Stimulated activated naive CD8-positive, alpha-beta T cell treated with anti-CD3 and anti-CD28 coated beads, Interleukin-15, amount 100 ng/mL, for 72 hours (primary cell): ENCODE data around the gene ARHGEF7.

Experiments
- ATAC-seq: fragments of 150-1000 bp; cut with Tn5 transposase; 2 replicates; pipeline ENCODE4 v1.10.0; 2021; ENCODE audit warnings: mild to moderate bottlenecking, moderate library complexity
- DNase-seq, 2 donors: peaks; one replicate each; pipeline ENCODE4 v3.0.0; 2021 to 2022
- H3K27ac Mint-ChIP-seq, 2 donors: one replicate each; pipeline ENCODE4 v1.8.0; 2022; ENCODE audit warnings: mild to moderate bottlenecking in 2 of 2, mixed read lengths in 2 of 2, moderate library complexity in 2 of 2
- H3K27me3 Mint-ChIP-seq: one replicate; pipeline ENCODE4 v1.8.0; 2022; ENCODE audit warnings: mixed read lengths
- H3K4me1 Mint-ChIP-seq: one replicate; pipeline ENCODE4 v1.8.0; 2022; ENCODE audit warnings: mild to moderate bottlenecking, mixed read lengths
- H3K4me3 Mint-ChIP-seq, 2 donors: one replicate each; pipeline ENCODE4 v1.8.0; 2022; ENCODE audit warnings: mild to moderate bottlenecking in 2 of 2, mixed read lengths in 2 of 2, moderate library complexity in 1 of 2
- H3K9me3 Mint-ChIP-seq, 2 donors: one replicate each; pipeline ENCODE4 v1.8.0; 2022; ENCODE audit warnings: mixed read lengths in 2 of 2

Gene ARHGEF7

DNA sequence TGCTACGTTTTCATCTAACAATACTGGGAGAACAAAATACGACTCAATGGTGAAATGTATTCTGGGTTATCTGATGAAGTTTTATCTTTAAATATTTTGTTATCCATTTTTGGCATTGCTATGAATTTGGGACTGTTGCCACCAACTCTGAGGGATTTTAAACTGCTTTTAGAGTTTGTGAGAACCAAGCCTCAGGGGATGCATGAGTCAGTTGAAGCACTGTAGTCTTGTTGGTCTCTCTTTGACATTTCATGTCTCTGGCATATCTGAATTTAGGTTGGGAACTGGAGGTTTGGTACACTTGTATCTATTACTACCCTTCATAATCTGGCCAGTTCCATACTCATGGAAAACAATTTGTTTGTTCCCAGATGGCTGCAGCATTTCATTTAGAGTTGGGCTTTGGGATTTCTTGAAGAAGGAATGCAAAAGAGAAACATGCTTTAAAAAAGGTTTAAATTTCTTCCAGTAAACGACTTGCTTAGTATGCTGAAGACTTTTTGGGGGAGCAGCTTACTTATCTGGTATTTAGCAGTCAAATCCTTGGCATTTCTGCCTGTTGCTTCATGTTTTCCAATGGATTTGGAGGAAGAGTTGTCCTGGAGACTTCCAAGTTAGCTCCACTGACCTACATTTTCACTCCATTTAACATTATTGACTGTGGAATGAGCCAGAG, 28.9 kb downstream of the ARHGEF7 start:
- no peaks in the 10 kb centered on the region for H3K4me1 Mint-ChIP-seq
- no peak overlapping the region for H3K4me3 Mint-ChIP-seq
- peaks cover 37% of the 10 kb centered on the region for H3K27me3 Mint-ChIP-seq
- H3K9me3 Mint-ChIP-seq = no peaks in the 10 kb centered on the region
- DNase-seq (no peak), ATAC-seq (no peak)
- no peak overlapping the region for H3K27ac Mint-ChIP-seq

DNA sequence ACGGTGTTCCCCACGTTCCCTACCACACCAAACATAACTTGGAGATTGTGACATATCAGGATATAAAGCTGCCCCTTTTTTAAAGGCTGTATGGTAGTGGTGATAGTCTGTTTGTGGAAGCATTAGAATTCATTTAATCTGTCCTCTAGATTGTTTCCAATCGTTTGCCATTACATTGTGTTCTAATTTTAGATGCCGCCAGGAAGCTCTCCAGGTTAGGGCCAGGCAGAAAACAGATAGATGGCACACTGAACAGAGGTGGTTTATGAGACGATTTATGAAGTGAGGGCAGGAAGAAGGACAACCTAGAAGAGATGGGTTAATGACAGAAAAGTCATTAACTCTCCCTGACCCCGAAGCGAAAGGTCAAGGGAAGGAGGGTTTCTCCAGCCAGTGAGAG, 30.0 kb downstream of the ARHGEF7 start:
- H3K4me3 Mint-ChIP-seq = no peak overlapping the region
- H3K27ac Mint-ChIP-seq = no peak overlapping the region
- peaks cover 31% of the 10 kb centered on the region for H3K27me3 Mint-ChIP-seq
- ATAC-seq (no peak), DNase-seq (no peak)
- no peaks in the 10 kb centered on the region for H3K4me1 Mint-ChIP-seq
- H3K9me3 Mint-ChIP-seq = no peaks in the 10 kb centered on the region

DNA sequence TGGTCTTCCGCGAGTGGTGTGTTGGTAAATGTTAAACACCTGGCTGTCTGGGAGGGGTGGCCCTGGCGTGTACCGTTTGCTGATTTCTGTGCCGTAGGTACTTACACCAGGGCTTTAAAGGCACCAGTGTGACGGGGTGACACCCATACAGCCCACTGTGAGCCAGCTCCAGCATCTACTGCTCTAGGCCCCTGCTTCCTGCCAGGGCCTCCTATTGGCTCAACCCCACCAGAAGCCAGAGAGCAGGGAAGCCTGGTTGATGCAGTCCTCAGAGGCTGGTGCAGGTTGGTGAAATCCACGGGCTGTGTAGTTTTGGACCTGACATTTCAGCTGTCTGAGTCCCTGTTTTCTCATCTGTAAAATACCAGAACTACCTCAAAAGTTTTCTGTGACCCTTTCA, 30.4 kb downstream of the ARHGEF7 start:
- DNase-seq = no peak
- no peak for ATAC-seq
- Mint-ChIP-seq H3K9me3 (no peaks in the 10 kb centered on the region), H3K4me1 (no peaks in the 10 kb centered on the region), H3K27ac (no peak overlapping the region), H3K27me3 (peaks cover 36% of the 10 kb centered on the region), H3K4me3 (no peak overlapping the region)

DNA sequence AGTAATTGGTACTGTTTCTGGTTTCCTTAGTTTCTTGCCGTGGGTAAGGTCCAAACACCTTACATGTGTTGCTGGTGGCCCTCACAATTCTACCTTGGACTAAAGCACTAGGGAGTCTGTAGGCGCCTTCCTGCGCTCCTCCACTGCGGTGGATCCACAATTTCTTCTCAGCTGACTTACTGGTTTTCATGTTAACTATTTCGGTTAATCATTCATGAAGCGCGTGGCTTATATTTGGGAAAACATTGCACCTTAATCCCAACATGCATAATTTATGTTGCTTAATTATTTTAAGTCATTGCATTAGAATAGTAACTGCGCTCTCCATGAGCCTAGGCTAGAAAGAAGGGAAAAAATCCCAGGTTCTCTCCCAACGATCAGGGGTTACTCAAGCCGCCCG, 37.7 kb downstream of the ARHGEF7 start:
- Mint-ChIP-seq H3K27me3 (peaks cover 24% of the 10 kb centered on the region), H3K4me1 (peaks cover 27% of the 10 kb centered on the region), H3K27ac (peak overlapping the region; percentile 96 to 98), H3K9me3 (no peaks in the 10 kb centered on the region), H3K4me3 (peak overlapping the region; percentile 90 to 96)
- DNase-seq = no peak
- ATAC-seq = no peak

DNA sequence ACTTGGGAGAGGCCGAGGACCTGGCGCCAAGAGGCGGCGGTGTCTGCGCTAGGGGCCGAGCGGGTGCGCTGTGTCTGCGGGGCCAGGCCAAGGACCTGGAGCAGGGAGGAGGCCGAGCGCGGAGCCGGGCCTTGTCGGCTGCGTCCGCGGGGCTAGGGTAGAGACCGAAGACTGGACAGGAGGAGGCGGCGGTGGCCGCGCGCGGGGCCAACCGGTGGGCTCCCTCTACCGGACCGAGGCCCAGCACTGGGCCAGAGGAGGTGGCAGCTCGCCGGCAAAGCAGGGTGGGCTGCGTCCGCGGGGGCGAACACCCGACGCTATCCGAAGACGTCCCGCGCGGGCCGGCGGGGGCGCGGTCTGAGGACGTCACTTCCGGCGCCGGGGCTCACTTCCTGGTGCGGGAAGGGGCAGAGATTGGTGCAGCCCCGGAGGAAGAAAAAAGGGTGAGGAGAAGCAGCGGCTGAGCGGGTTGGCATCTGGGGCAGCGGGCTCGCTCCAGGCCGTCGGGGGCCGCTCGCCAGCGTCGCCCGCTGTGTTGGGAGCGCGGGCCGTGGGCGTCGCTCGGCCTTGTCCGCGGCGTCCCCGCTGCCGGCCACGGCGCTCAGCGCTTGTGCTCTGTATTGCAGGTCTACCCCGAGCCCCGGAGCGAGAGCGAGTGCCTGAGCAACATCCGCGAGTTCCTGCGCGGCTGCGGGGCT, 38.3 kb downstream of the ARHGEF7 start:
- peaks cover 20% of the 10 kb centered on the region for H3K27me3 Mint-ChIP-seq
- H3K4me1 Mint-ChIP-seq = peaks cover 27% of the 10 kb centered on the region
- H3K9me3 Mint-ChIP-seq = no peaks in the 10 kb centered on the region
- ATAC-seq = peak; percentile 94
- DNase-seq = peak; percentile 93
- H3K27ac Mint-ChIP-seq = peak overlapping the region; percentile 96 to 98
- peak overlapping the region; percentile 90 to 96 for H3K4me3 Mint-ChIP-seq

DNA sequence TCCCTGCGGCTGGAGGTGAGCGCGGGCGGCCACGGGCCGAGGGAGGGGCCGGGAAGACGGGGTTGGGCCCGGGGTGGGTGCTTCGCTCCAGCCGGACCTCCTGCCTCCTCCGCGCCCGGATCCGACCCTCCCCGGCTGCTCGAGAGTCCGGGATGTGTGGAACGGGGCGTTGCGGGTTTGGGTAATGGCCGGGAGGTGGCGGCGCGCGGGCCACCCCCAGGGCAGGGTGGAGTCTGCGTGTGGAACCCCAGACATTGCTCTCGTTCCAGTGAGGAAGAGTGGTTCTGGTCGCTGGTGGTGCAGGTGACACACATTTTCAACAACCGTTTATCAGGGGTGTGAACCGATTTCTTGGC, 38.8 kb downstream of the ARHGEF7 start:
- peak; percentile 67 for ATAC-seq
- Mint-ChIP-seq H3K27me3 (peaks cover 20% of the 10 kb centered on the region), H3K4me1 (peaks cover 31% of the 10 kb centered on the region), H3K4me3 (peak overlapping the region; percentile 90 to 96), H3K27ac (peak overlapping the region; percentile 90 to 95), H3K9me3 (no peaks in the 10 kb centered on the region)
- no peak for DNase-seq

DNA sequence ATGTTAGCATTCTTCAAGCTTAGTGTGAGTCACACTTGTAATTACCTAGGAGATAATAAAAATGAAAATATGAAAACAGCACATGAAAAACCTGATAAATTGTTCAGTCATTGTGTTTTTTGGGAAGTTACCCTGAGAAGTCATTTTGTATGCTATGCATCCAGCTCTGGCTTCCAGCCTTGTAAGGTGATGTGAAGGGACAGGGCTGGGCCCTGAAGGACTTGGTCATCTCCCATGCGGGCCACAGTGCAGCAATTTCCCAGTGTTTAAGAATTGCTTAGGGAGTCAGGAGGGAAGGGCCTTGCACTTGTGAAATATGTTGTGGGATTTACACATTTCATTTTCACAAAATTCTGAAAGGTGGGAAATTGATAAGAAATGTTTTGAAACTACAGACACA, 41.3 kb downstream of the ARHGEF7 start:
- Mint-ChIP-seq H3K27me3 (peaks cover 9% of the 10 kb centered on the region), H3K4me3 (peak overlapping the region in 1 of 2 donors; percentile 1), H3K27ac (no peak overlapping the region), H3K4me1 (peaks cover 40% of the 10 kb centered on the region), H3K9me3 (peaks cover 8 to 15% of the 10 kb centered on the region in 2 donors)
- ATAC-seq (no peak), DNase-seq (no peak)

DNA sequence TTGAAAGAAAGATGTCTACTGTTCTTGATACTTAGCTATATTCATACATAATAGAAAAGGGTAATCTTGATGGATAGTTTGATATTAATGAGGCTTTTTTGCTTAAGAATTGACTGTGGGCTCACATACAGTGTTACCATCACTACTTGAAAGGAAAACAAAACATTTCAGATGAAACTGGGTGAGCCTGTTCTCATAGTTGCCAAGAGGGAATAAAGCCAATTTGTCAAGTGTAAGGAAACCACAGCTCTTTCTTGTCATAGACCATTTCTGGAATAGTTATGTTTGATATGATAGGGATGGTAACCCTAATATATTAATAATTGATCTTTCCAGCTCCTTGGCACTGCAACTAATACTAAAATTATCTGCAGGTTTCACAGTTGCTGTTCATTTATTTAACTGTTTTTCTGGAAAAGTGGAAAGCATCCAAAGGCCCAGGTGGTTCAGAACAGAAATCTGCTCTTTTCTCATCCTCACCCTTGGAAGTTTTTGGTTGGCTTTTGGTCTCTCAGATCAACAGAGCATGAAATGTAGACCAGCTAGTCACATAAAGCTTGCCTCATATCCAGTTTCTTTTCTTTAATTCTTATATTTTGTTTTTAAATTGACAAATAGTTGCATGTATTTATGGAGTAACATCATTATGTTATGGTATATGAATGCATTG, 43.2 kb downstream of the ARHGEF7 start:
- no peak overlapping the region for H3K4me3 Mint-ChIP-seq
- ATAC-seq (no peak), DNase-seq (no peak)
- H3K9me3 Mint-ChIP-seq = peaks cover 8 to 15% of the 10 kb centered on the region in 2 donors
- H3K4me1 Mint-ChIP-seq = peaks cover 42% of the 10 kb centered on the region
- no peak overlapping the region for H3K27ac Mint-ChIP-seq
- no peaks in the 10 kb centered on the region for H3K27me3 Mint-ChIP-seq

DNA sequence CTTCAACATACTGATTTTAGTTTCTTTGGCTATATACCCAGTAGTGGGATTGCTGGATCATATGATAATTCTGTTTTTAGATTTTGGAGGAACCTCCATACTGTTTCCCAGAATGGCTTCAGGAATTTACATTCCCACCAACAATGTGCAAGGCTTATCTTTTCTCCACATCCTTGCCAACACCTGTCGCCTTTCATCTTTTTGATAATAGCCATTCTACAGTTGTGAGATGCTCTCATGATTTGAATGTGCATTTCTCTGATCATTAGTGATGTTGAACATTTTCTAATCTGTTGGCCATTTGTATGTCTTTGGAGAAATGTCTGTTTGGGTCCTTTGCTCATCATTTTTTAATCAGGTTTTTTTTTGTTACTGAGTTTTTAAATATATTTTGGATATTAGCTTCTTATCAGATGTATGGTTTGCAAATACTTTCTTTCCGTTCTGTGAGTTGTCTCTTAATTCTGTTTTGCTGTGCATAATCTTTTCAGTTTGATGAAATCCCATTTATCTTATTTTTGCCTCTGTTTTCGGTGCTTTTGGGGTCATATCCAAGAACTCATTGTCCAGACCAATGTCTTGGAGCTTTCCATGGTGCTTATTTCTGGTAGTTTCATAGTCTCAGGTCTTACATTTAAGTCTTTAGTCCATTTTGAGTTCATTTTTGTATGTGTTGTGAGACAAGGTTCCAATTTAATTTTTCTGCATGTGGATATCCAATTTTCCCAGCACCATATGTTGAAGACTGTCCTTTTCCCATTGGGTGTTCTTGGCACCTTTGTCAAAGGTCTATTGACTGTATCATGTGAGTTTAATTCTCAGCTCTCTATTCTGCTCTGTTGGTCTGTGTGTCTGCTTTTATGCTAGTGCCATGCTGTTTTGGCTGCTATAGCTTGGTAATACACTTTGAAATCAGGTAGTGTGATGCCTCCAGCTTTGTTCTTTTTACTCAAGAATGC, 44.5 kb downstream of the ARHGEF7 start:
- DNase-seq = no peak
- peaks cover 8 to 15% of the 10 kb centered on the region in 2 donors for H3K9me3 Mint-ChIP-seq
- H3K4me3 Mint-ChIP-seq = no peak overlapping the region
- H3K27ac Mint-ChIP-seq = no peak overlapping the region
- no peak for ATAC-seq
- H3K4me1 Mint-ChIP-seq = peaks cover 39% of the 10 kb centered on the region
- H3K27me3 Mint-ChIP-seq = no peaks in the 10 kb centered on the region

DNA sequence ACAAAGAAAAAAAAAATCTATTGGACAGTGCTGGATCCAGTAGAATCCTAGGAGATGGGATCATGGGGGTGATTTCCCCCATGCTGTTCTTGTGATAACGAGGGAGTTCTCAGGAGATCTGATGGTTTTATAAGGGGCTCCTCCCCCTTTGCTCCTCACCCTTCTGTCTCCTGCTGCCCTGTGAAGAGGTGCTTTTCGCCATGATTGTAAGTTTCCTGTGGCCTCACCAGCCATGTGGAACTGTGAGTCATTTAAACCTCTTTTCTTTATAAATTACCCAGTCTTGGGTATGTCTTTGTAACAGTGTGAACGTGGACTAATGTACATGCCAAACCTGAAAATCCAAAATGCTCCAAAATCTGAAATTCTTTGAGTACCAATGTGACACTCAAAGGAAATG, 45.5 kb downstream of the ARHGEF7 start:
- Mint-ChIP-seq H3K27me3 (no peaks in the 10 kb centered on the region), H3K4me1 (peaks cover 38% of the 10 kb centered on the region), H3K27ac (no peak overlapping the region), H3K4me3 (no peak overlapping the region), H3K9me3 (peaks cover 8 to 15% of the 10 kb centered on the region in 2 donors)
- DNase-seq (no peak), ATAC-seq (no peak)

DNA sequence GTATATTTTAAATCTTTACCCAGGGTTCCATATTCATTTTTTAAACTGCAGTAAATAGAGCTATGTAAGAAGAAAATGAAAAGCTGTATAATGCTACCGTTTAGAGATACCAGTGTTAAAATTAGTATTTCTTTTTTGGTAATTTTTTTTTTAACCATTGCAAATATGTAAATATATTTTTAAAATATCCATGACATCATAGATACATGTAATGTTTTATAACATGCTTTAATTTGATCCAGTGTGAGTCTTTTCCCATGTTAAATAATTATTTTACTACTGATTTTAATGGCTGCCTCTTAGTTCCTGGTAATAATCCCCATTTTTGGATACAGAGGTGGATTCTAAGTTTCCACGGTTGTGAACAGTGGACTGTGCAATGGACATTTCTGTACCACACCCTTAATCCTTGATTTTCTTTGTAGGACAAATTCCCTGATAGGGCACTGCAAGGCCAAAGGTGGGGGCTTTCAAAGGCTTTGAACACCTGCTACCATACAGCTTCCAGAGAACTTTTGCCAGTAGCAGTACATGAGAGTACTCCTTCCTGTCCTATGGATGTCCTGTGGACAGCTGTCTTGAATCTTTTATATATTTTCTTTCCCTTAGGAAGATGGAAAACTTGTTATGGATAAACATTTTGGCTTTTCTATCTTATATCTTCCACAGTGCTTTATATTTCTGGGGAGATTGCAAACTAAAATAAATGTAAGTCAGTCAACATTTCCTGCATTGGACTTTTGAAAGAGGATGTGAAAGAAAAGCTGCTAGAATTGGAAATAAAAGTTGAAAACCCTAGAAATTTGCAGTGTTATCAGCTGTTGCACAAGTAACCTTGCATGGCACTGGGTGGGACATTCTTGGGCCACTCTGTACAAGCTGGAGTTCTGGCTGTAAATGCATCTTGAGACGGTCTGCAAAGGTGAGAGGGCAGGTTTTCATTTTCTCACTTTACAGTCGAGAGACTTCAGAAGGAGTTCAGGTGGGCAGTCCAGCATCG, 46.8 kb downstream of the ARHGEF7 start:
- Mint-ChIP-seq H3K4me1 (peaks cover 44% of the 10 kb centered on the region), H3K27me3 (no peaks in the 10 kb centered on the region), H3K4me3 (no peak overlapping the region), H3K9me3 (peaks cover 8 to 15% of the 10 kb centered on the region in 2 donors), H3K27ac (no peak overlapping the region)
- DNase-seq = no peak
- ATAC-seq = no peak

DNA sequence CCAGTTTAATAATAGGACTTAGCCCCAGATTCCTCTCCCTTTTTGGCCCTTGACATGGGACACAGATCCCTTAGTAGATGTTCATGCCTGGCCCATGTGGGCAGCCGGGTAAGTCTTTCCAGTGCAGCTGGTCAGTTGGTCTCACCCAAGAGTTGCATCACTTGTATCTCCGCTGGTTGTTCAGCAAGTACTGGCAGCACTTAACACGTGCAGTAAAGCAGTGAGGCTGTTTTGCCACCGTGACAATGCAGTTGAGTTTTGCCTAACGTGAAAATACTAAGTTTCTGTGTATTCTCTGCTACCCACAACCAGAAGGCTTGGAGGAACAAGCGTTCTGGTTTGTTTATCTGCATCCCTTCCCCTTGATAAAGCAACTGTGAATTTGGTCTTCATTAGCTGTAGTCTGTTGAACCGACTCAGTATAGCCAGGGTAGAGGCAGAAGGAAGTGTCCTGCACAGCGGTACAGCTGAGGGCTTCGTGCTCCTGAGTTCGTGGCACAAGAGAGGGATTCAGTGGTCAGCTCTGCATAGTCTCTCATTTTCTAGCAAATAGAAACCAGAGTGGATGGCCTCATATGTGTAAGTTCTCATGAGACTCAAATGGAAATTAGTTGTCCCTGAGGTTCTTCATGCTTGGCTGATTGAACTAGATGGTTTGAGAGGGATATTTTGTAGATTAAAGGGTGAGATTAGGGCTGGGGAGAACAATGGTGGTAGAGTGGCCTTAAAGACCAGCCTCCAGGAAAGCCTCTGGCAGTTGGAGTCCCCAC, 50.3 kb downstream of the ARHGEF7 start:
- Mint-ChIP-seq H3K27ac (no peak overlapping the region), H3K4me1 (peaks cover 52% of the 10 kb centered on the region), H3K27me3 (no peaks in the 10 kb centered on the region), H3K9me3 (peaks cover 0 to 8% of the 10 kb centered on the region in 2 donors), H3K4me3 (no peak overlapping the region)
- DNase-seq = no peak
- no peak for ATAC-seq

DNA sequence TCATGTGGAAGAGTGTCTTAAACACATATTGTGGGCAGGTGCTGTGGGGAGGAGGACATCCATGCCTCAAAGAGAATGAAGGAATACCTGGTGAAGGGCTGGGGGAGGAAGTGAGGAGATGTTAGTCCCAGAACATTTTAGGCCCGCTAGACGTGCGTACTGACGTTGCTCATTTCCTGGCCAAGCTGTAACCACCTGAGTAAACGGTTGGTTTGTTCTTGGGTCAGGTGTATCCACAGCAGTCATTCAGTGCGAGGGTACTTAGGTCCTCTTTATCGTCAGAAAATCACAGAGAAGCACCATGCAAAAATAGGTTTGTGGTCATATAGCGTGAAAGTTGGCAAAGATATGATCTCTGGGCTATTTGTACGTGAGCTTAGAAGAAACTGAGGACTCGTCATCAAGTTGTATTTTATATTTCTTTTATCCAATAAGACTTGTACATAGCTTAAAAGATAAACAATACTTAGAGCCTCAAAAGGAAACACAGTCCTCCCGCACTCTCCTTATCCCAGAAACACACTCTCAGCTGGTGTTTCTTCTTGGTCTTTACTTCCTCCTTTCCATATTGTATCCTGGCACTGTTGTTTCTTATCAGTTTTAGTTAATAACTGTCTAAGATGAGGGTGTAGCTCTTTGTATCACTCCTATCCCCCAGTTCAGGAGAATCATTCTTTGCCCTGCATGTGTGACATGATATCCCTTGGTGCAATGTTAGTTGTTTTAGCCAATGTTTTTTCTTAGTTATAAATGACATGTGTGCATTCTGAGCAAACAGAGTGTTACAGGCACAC, 52.0 kb downstream of the ARHGEF7 start:
- no peak overlapping the region for H3K4me3 Mint-ChIP-seq
- H3K4me1 Mint-ChIP-seq = peaks cover 63% of the 10 kb centered on the region
- ATAC-seq = peak; percentile 77
- H3K27ac Mint-ChIP-seq = peak overlapping the region in 1 of 2 donors; percentile 1
- no peaks in the 10 kb centered on the region for H3K9me3 Mint-ChIP-seq
- DNase-seq = no peak
- no peaks in the 10 kb centered on the region for H3K27me3 Mint-ChIP-seq
